Effector memory CD8-positive, alpha-beta T cell (primary cell): ENCODE results near the gene SPPL3.
"Not testable (repeated sequence)": the region's sequence is repeated elsewhere in the genome, so short reads cannot be mapped to it uniquely, and the experiment has no call there.

ENCODE experiments used
- ATAC-seq: fragments of 150-1000 bp; cut with Tn5 transposase; replicated peaks from 2 replicates; pipeline ENCODE4 v1.10.0; 2021; ENCODE audit warnings: mild to moderate bottlenecking, moderate library complexity
- DNase-seq, 3 experiments: peaks; one replicate each; pipeline ENCODE4 v3.0.0; 2021
- H3K27ac Mint-ChIP-seq, 2 donors: one replicate each; pipeline ENCODE4 v1.8.0; 2022; ENCODE audit warnings: mild to moderate bottlenecking in 2 of 2, mixed read lengths in 2 of 2, moderate library complexity in 2 of 2
- H3K27me3 Mint-ChIP-seq, 2 donors: one replicate each; pipeline ENCODE4 v1.8.0; 2022; ENCODE audit warnings: mixed read lengths in 2 of 2
- H3K36me3 Mint-ChIP-seq: one replicate; pipeline ENCODE4 v1.8.0; 2022; ENCODE audit warnings: mild to moderate bottlenecking, moderate library complexity, mixed read lengths; ENCODE audit not compliant: insufficient read depth
- H3K4me1 Mint-ChIP-seq, 2 donors: one replicate each; pipeline ENCODE4 v1.8.0; 2022; ENCODE audit warnings: low read depth in 2 of 2, mixed read lengths in 2 of 2
- H3K4me3 Mint-ChIP-seq, 2 donors: one replicate each; pipeline ENCODE4 v1.8.0; 2022; ENCODE audit warnings: mild to moderate bottlenecking in 2 of 2, mixed read lengths in 2 of 2, moderate library complexity in 2 of 2
- H3K9me3 Mint-ChIP-seq, 2 donors: one replicate each; pipeline ENCODE4 v1.8.0; 2022; ENCODE audit warnings: mixed read lengths in 2 of 2

SPPL3 gene

GRCh38 chr12:120801146-120801545 is 103.0 kb downstream of the SPPL3 start:
- H3K36me3 Mint-ChIP-seq = peaks cover 1% of the 10 kb centered on the region
- no peaks in the 10 kb centered on the region for H3K9me3 Mint-ChIP-seq
- H3K4me3 Mint-ChIP-seq = no peak overlapping the region
- H3K27me3 Mint-ChIP-seq = no peaks in the 10 kb centered on the region
- DNase-seq = no peak
- no peak overlapping the region for H3K27ac Mint-ChIP-seq
- peaks cover 13 to 44% of the 10 kb centered on the region in 2 donors for H3K4me1 Mint-ChIP-seq
- ATAC-seq = no peak

GRCh38 chr12:120800665-120801064 is 103.5 kb downstream of the SPPL3 start:
- Mint-ChIP-seq H3K9me3 (no peaks in the 10 kb centered on the region), H3K4me3 (no peak overlapping the region), H3K27ac (peak overlapping the region; percentile 5 to 23), H3K27me3 (no peaks in the 10 kb centered on the region), H3K4me1 (peaks cover 13 to 44% of the 10 kb centered on the region in 2 donors), H3K36me3 (peaks cover 6% of the 10 kb centered on the region)
- DNase-seq (no peak), ATAC-seq (no peak)

- peaks cover 13 to 45% of the 10 kb centered on the region in 2 donors for H3K4me1 Mint-ChIP-seq
- H3K9me3 Mint-ChIP-seq = peaks cover 0 to 1% of the 10 kb centered on the region in 2 donors
- peaks cover 7% of the 10 kb centered on the region for H3K36me3 Mint-ChIP-seq
- DNase-seq = no peak
- H3K27ac Mint-ChIP-seq = no peak overlapping the region
- no peak overlapping the region for H3K4me3 Mint-ChIP-seq
- H3K27me3 Mint-ChIP-seq = no peaks in the 10 kb centered on the region
- ATAC-seq = no peak
These were observed 104.7 kb downstream of the SPPL3 start for GRCh38 chr12:120799243-120800045.

- Mint-ChIP-seq H3K36me3 (peaks cover 7% of the 10 kb centered on the region), H3K27ac (no peak overlapping the region), H3K4me1 (peaks cover 8 to 39% of the 10 kb centered on the region in 2 donors), H3K9me3 (peaks cover 0 to 1% of the 10 kb centered on the region in 2 donors), H3K27me3 (no peaks in the 10 kb centered on the region), H3K4me3 (no peak overlapping the region)
- DNase-seq = no peak
- no peak for ATAC-seq
These were observed 105.5 kb downstream of the SPPL3 start for GRCh38 chr12:120798696-120799095.

GRCh38 chr12:120797677-120798642 is 106.2 kb downstream of the SPPL3 start:
- ATAC-seq = no peak
- H3K4me1 Mint-ChIP-seq = peaks cover 4 to 36% of the 10 kb centered on the region in 2 donors
- peaks cover 7% of the 10 kb centered on the region for H3K36me3 Mint-ChIP-seq
- peak overlapping the region; percentile 46 to 58 for H3K27ac Mint-ChIP-seq
- no peaks in the 10 kb centered on the region for H3K27me3 Mint-ChIP-seq
- H3K4me3 Mint-ChIP-seq = no peak overlapping the region
- DNase-seq = no peak
- peaks cover 0 to 1% of the 10 kb centered on the region in 2 donors for H3K9me3 Mint-ChIP-seq

GRCh38 chr12:120795441-120796178 is 108.5 kb downstream of the SPPL3 start:
- ATAC-seq (no peak), DNase-seq (no peak)
- H3K27ac Mint-ChIP-seq = peak overlapping the region; percentile 1 to 50
- H3K4me3 Mint-ChIP-seq = no peak overlapping the region
- H3K9me3 Mint-ChIP-seq = peaks cover 0 to 1% of the 10 kb centered on the region in 2 donors
- peaks cover 7% of the 10 kb centered on the region for H3K36me3 Mint-ChIP-seq
- peaks cover 5 to 31% of the 10 kb centered on the region in 2 donors for H3K4me1 Mint-ChIP-seq
- H3K27me3 Mint-ChIP-seq = no peaks in the 10 kb centered on the region

- no peak overlapping the region for H3K4me3 Mint-ChIP-seq
- H3K4me1 Mint-ChIP-seq = peaks cover 4 to 34% of the 10 kb centered on the region in 2 donors
- H3K27me3 Mint-ChIP-seq = no peaks in the 10 kb centered on the region
- H3K36me3 Mint-ChIP-seq = peaks cover 17% of the 10 kb centered on the region
- ATAC-seq (no peak), DNase-seq (no peak)
- H3K27ac Mint-ChIP-seq = peak overlapping the region in 1 of 2 donors; percentile 21
- H3K9me3 Mint-ChIP-seq = peaks cover 0 to 1% of the 10 kb centered on the region in 2 donors
These were observed 110.8 kb downstream of the SPPL3 start for GRCh38 chr12:120793357-120793756.

GRCh38 chr12:120792456-120792855 is 111.7 kb downstream of the SPPL3 start:
- ATAC-seq, H3K27ac Mint-ChIP-seq, DNase-seq, H3K9me3 Mint-ChIP-seq, H3K27me3 Mint-ChIP-seq, H3K4me3 Mint-ChIP-seq: not testable (repeated sequence)
- H3K36me3 Mint-ChIP-seq = peaks cover 17% of the 10 kb centered on the region
- peaks cover 4 to 34% of the 10 kb centered on the region in 2 donors for H3K4me1 Mint-ChIP-seq

- ATAC-seq = no peak
- no peaks in the 10 kb centered on the region for H3K27me3 Mint-ChIP-seq
- H3K27ac Mint-ChIP-seq = no peak overlapping the region
- H3K4me3 Mint-ChIP-seq = no peak overlapping the region
- H3K36me3 Mint-ChIP-seq = peaks cover 17% of the 10 kb centered on the region
- H3K9me3 Mint-ChIP-seq = peaks cover 0 to 1% of the 10 kb centered on the region in 2 donors
- peaks cover 4 to 31% of the 10 kb centered on the region in 2 donors for H3K4me1 Mint-ChIP-seq
- DNase-seq = no peak
These were observed 112.4 kb downstream of the SPPL3 start for GRCh38 chr12:120791669-120792176.

- ATAC-seq (no peak), DNase-seq (no peak)
- H3K4me1 Mint-ChIP-seq = peaks cover 4 to 31% of the 10 kb centered on the region in 2 donors
- H3K4me3 Mint-ChIP-seq = no peak overlapping the region
- H3K9me3 Mint-ChIP-seq = peaks cover 0 to 1% of the 10 kb centered on the region in 2 donors
- H3K27me3 Mint-ChIP-seq = no peaks in the 10 kb centered on the region
- no peak overlapping the region for H3K27ac Mint-ChIP-seq
- H3K36me3 Mint-ChIP-seq = peaks cover 12% of the 10 kb centered on the region
These were observed 114.0 kb downstream of the SPPL3 start for GRCh38 chr12:120790114-120790513.

- Mint-ChIP-seq H3K9me3 (no peaks in the 10 kb centered on the region), H3K27ac (no peak overlapping the region), H3K4me1 (peaks cover 8 to 37% of the 10 kb centered on the region in 2 donors), H3K36me3 (peaks cover 20% of the 10 kb centered on the region), H3K4me3 (no peak overlapping the region), H3K27me3 (no peaks in the 10 kb centered on the region)
- ATAC-seq = no peak
- no peak for DNase-seq
These were observed 116.3 kb downstream of the SPPL3 start for GRCh38 chr12:120787889-120788288.

- Mint-ChIP-seq H3K27ac (peak overlapping the region; percentile 59 to 71), H3K4me3 (no peak overlapping the region), H3K27me3 (no peaks in the 10 kb centered on the region), H3K9me3 (no peaks in the 10 kb centered on the region), H3K36me3 (peaks cover 38% of the 10 kb centered on the region), H3K4me1 (peaks cover 7 to 31% of the 10 kb centered on the region in 2 donors)
- no peak for DNase-seq
- ATAC-seq = no peak
These were observed 119.4 kb downstream of the SPPL3 start for GRCh38 chr12:120784804-120785203.

- Mint-ChIP-seq H3K4me3 (peak overlapping the region in 1 of 2 donors; percentile 10), H3K36me3 (peaks cover 45% of the 10 kb centered on the region), H3K4me1 (peaks cover 7 to 24% of the 10 kb centered on the region in 2 donors), H3K27me3 (no peaks in the 10 kb centered on the region), H3K9me3 (no peaks in the 10 kb centered on the region), H3K27ac (peak overlapping the region; percentile 59 to 71)
- ATAC-seq (peak; percentile 29), DNase-seq (no peak)
These were observed 121.0 kb downstream of the SPPL3 start for GRCh38 chr12:120783197-120783596.
